A673 (cell line): ENCODE measurements around the gene AKT3.

Experiments
- CTCF ChIP-seq: fragments of 300-800, 200-600 bp; sonication (generic); conservative IDR thresholded peaks from 2 replicates; pipeline ENCODE4 v1.5.1; 2017; ENCODE audit warnings: low read depth, mild to moderate bottlenecking, antibody characterized with exemption, low read length, moderate library complexity, mixed read lengths
- EZH2 ChIP-seq: fragments of 200-600 bp; sonication (generic); IDR thresholded peaks from 2 replicates; pipeline ENCODE4 v1.6.1; 2017; ENCODE audit warnings: borderline replicate concordance, low read depth, mild to moderate bottlenecking, mixed read lengths, antibody characterized with exemption, low read length; ENCODE audit not compliant: poor library complexity, severe bottlenecking

DNA sequence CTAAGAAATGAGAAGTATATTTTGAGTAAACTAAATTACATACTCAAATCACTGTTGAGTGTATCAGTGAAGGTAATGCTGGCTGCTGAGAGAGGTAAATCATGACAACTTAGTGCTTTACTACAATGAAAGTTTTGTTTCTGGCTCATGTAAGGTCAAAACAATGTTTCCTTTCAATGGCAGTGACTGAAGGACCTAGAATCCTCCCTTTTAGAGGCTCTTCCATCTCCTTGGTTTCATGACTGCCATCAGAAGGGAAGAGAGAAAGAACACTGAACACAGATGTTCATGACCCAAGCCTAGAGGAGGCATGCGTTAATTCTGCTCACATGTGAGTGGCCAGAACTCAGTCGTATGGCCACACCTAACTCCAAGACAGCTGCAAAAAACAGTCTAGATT is 130.6 kb downstream of the AKT3 start:
- TF ChIP-seq CTCF (no peak), EZH2 (no peak)
